Activated CD4-positive, alpha-beta T cell treated with anti-CD3 and anti-CD28 coated beads for 48 hours (primary cell): Measurements from ENCODE around the gene CNNM2.

Source experiments
- DNase-seq: peaks from one replicate; pipeline ENCODE4 v3.0.0-alpha.2; 2020

CNNM2 gene

GRCh38 chr10:103077491-103078308 is 159.6 kb downstream of the CNNM2 start:
- DNase-seq, result no peak

GRCh38 chr10:103078309-103078615 is 160.2 kb downstream of the CNNM2 start:
- DNase-seq, result no peak

- DNase-seq, result no peak
These were observed 160.6 kb downstream of the CNNM2 start for GRCh38 chr10:103078676-103079075.

- no peak for DNase-seq
These were observed 161.0 kb downstream of the CNNM2 start for GRCh38 chr10:103079100-103079499.

GRCh38 chr10:103079946-103080345 is 161.9 kb downstream of the CNNM2 start:
- no peak for DNase-seq

- peak; percentile 13 for DNase-seq
These were observed 162.9 kb downstream of the CNNM2 start for GRCh38 chr10:103080891-103081581.

- no peak for DNase-seq
These were observed 164.6 kb downstream of the CNNM2 start for GRCh38 chr10:103082683-103083082.

GRCh38 chr10:103083266-103083976 is 165.3 kb downstream of the CNNM2 start:
- no peak for DNase-seq

- DNase-seq, result no peak
These were observed 165.9 kb downstream of the CNNM2 start for GRCh38 chr10:103083977-103084320.

GRCh38 chr10:103086261-103086660 is 168.2 kb downstream of the CNNM2 start:
- DNase-seq, result no peak

- DNase-seq, result no peak
These were observed 168.7 kb downstream of the CNNM2 start for GRCh38 chr10:103086799-103087198.

GRCh38 chr10:103089493-103089892 is 171.4 kb downstream of the CNNM2 start:
- DNase-seq, result no peak

- no peak for DNase-seq
These were observed 172.8 kb downstream of the CNNM2 start for GRCh38 chr10:103090911-103091310.

GRCh38 chr10:103095005-103095404 is 176.9 kb downstream of the CNNM2 start:
- no peak for DNase-seq

- DNase-seq, result no peak
These were observed 178.0 kb downstream of the CNNM2 start for GRCh38 chr10:103096130-103096529.

- no peak for DNase-seq
These were observed 180.1 kb downstream of the CNNM2 start for GRCh38 chr10:103098240-103098639.

- DNase-seq, result no peak
These were observed 182.5 kb downstream of the CNNM2 start for GRCh38 chr10:103100620-103101019.

- no peak for DNase-seq
These were observed 184.1 kb downstream of the CNNM2 start for GRCh38 chr10:103102195-103102594.

GRCh38 chr10:103103989-103104388 is 185.9 kb downstream of the CNNM2 start:
- DNase-seq, result no peak

- no peak for DNase-seq
These were observed 186.6 kb downstream of the CNNM2 start for GRCh38 chr10:103104721-103105120.

GRCh38 chr10:103105462-103105861 is 187.4 kb downstream of the CNNM2 start:
- no peak for DNase-seq

- no peak for DNase-seq
These were observed 188.4 kb downstream of the CNNM2 start for GRCh38 chr10:103106539-103106938.

GRCh38 chr10:103109821-103110220 is 191.7 kb downstream of the CNNM2 start:
- DNase-seq, result no peak

- DNase-seq, result no peak
These were observed 192.3 kb downstream of the CNNM2 start for GRCh38 chr10:103110407-103110806.
